A549 (cell line): ENCODE results near the gene TP53RK. TPM values are rescaled to one million over a fixed set of nuclear protein-coding genes. Genes with fewer than 3 reads are reported as not detected.

Experiments used
- ATAC-seq, 2 experiments: fragments of 200-7000 bp in 1 of 2; fragments of >200 bp in 1 of 2; cut with Nextera tagmentation in 1 of 2; cut with Tn5 transposase in 1 of 2; 3 replicates each; pipeline versions ENCODE4 v1.8.0 to v1.9.1; 2018 to 2020; ENCODE audit warnings: mild to moderate bottlenecking in 1 of 2, moderate library complexity in 1 of 2
- CTCF ChIA-PET: fragments of 300-600 bp; sonication (Branson Sonifier 250); formaldehyde crosslinking; extraction: SDS; loops from one replicate; lab custom pipeline; 2021; ENCODE audit warnings: antibody characterized with exemption, inconsistent platforms; lab: Yijun Ruan, JAX
- POLR2A ChIA-PET: fragments of 350-600 bp; formaldehyde crosslinking; extraction: SDS; loops from one replicate; lab custom pipeline; 2021; ENCODE audit warnings: antibody characterized with exemption, inconsistent platforms; lab: Yijun Ruan, JAX
- DNase-seq, 2 experiments: peaks; one replicate each; pipeline versions ENCODE4 v3.0.0 to v3.0.0-alpha.2; 2011 to 2016; ENCODE audit warnings: low read depth in 1 of 2, low spot score in 1 of 2
- FAIRE-seq: peaks from 2 replicates; lab custom pipeline; 2011; peaks lifted over from hg19 to GRCh38; lab: Jason Lieb, UNC
- H3K27ac ChIP-seq, 2 experiments: fragments of >200 bp; sonication (Bioruptor Twin); formaldehyde crosslinking; 3 replicates each; pipeline ENCODE4 v1.5.1; 2016 to 2017
- H3K4me1 ChIP-seq: fragments of >200 bp; sonication (Bioruptor Twin); formaldehyde crosslinking; 3 replicates; pipeline ENCODE4 v1.6.1; 2016
- H3K4me2 ChIP-seq: fragments of >200 bp; sonication (Bioruptor Twin); formaldehyde crosslinking; 3 replicates; pipeline ENCODE4 v1.6.1; 2016
- H3K4me3 ChIP-seq: fragments of >200 bp; sonication (Bioruptor Twin); formaldehyde crosslinking; 3 replicates; pipeline ENCODE4 v1.5.1; 2016
- H3K9me3 ChIP-seq: fragments of >200 bp; sonication (Bioruptor Twin); formaldehyde crosslinking; 3 replicates; pipeline ENCODE4 v1.6.1; 2016
- ATOH8 ChIP-seq: fragments of 250-450 bp; sonication (Bioruptor Pico); IDR thresholded peaks from 2 replicates; pipeline ENCODE4 v1.5.0; 2020; ENCODE audit warnings: low read depth, mild to moderate bottlenecking, moderate library complexity
- CEBPB ChIP-seq, 2 experiments: fragments of >200 bp in 1 of 2; sonication (Bioruptor Twin) in 1 of 2; formaldehyde crosslinking in 1 of 2; IDR thresholded peaks; 2 replicates each; pipeline ENCODE4 v1.6.1; 2012 to 2016
- ESRRA ChIP-seq: fragments of 150-350 bp; IDR thresholded peaks from 2 replicates; pipeline ENCODE4 v1.6.1; 2014; ENCODE audit warnings: mild to moderate bottlenecking, low read length, borderline replicate concordance
- FOSL2 ChIP-seq, 2 experiments: fragments of 450-650 bp in 1 of 2; fragments of >200 bp in 1 of 2; sonication (Bioruptor Twin) in 1 of 2; formaldehyde crosslinking; IDR thresholded peaks; 2 replicates each; pipeline versions ENCODE4 v1.5.0 to v1.6.1; 2016 to 2020; ENCODE audit warnings: mild to moderate bottlenecking in 1 of 2, moderate library complexity in 1 of 2
- FOXS1 ChIP-seq: fragments of 250-450 bp; sonication (Bioruptor Pico); IDR thresholded peaks from 2 replicates; pipeline ENCODE4 v1.5.0; 2020; ENCODE audit warnings: mild to moderate bottlenecking, moderate library complexity
- GATA3 ChIP-seq: IDR thresholded peaks from 2 replicates; pipeline ENCODE4 v1.6.1; 2012; ENCODE audit warnings: borderline replicate concordance
- HES2 ChIP-seq: fragments of >200 bp; sonication (Bioruptor Twin); formaldehyde crosslinking; IDR thresholded peaks from 2 replicates; pipeline ENCODE4 v1.6.1; 2016
- HEYL ChIP-seq: fragments of 250-450 bp; sonication (Bioruptor Pico); IDR thresholded peaks from 2 replicates; pipeline ENCODE4 v1.8.0; 2021; ENCODE audit warnings: mild to moderate bottlenecking, moderate library complexity
- JUN ChIP-seq, 2 experiments: fragments of >200 bp; sonication (Bioruptor Twin); formaldehyde crosslinking; IDR thresholded peaks; 2 replicates in 1 of 2; 3 replicates in 1 of 2; pipeline ENCODE4 v1.6.1; 2016 to 2017
- JUNB ChIP-seq: fragments of >200 bp; sonication (Bioruptor Twin); formaldehyde crosslinking; IDR thresholded peaks from 2 replicates; pipeline ENCODE4 v1.6.1; 2016
- MAZ ChIP-seq: fragments of 150-350 bp; IDR thresholded peaks from 2 replicates; pipeline ENCODE4 v1.6.1; 2014; ENCODE audit warnings: antibody characterized with exemption, low read depth, low read length, borderline replicate concordance
- NPAS2 ChIP-seq: fragments of 250-450 bp; sonication (Bioruptor Pico); IDR thresholded peaks from 2 replicates; pipeline ENCODE4 v1.8.0; 2022; ENCODE audit warnings: mild to moderate bottlenecking, moderate library complexity, borderline replicate concordance
- POLR2AphosphoS2 ChIP-seq: conservative IDR thresholded peaks from 2 replicates; pipeline ENCODE4 v1.6.1; 2012; ENCODE audit warnings: low read length, improper control_type of control experiment, inconsistent platforms
- REST ChIP-seq: fragments of 200-600 bp; sonication (generic); IDR thresholded peaks from 2 replicates; pipeline ENCODE4 v1.6.1; 2016; ENCODE audit warnings: antibody characterized with exemption, mild to moderate bottlenecking, moderate library complexity
- SREBF2 ChIP-seq: fragments of 450-650 bp; IDR thresholded peaks from 2 replicates; pipeline ENCODE4 v1.6.1; 2014; ENCODE audit warnings: mild to moderate bottlenecking, moderate library complexity
- ZFP36 ChIP-seq: fragments of 450-650 bp; IDR thresholded peaks from 2 replicates; pipeline ENCODE4 v1.6.1; 2014; ENCODE audit warnings: borderline replicate concordance; ENCODE audit not compliant: partially characterized antibody
- WGBS: methylation state at CpG from one replicate; pipeline ENCODE4 v1.1.6; 2017; ENCODE audit errors: missing lambda C conversion rate; 5-methylcytosine and 5-hydroxymethylcytosine counted together
- polyA plus RNA-seq, 4 experiments: library from polyadenylated mRNA; depleted of rRNA in 3 of 4; stranded (reverse); fragments of >200 nt; fragmentation: RNase III in 1 of 4; extraction: RNeasy Plus Mini Kit Qiagen cat#74134 plus additional on column Dnase treatment in 1 of 4; gene quantifications; 2 replicates in 3 of 4; 3 replicates in 1 of 4; pipeline ENCODE4 v1.2.3, GENCODE V29; 2011 to 2017

Gene TP53RK
- polyA plus RNA-seq, 2 of the 4 experiments (the other 2 are of a cell fraction), result 9.8 to 11.8 TPM

- POLR2A ChIA-PET, result no interaction called here
- DNase-seq (no peak), ATAC-seq (no peak), FAIRE-seq (no peak)
- Histone ChIP-seq H3K4me3 (no peak overlapping the region), H3K4me1 (no peaks in the 10 kb centered on the region), H3K4me2 (no peak overlapping the region), H3K9me3 (no peaks in the 10 kb centered on the region), H3K27ac (no peak overlapping the region)
- TF ChIP-seq GATA3 (no peak), JUN (IDR thresholded peaks at IDR 0.05) (no peak), HEYL (CRISPR knock-in tag) (no peak)
- CTCF ChIA-PET, result no interaction called here
- WGBS, result 75% methylated on average over 11 of the region's 11 CpGs
These were observed 52.2 kb downstream of the TP53RK start for GRCh38 chr20:46637020-46637419.

GRCh38 chr20:46636514-46636913 is 52.7 kb downstream of the TP53RK start:
- no peaks in the 10 kb centered on the region for H3K9me3 ChIP-seq
- no peak overlapping the region for H3K4me3 ChIP-seq
- FAIRE-seq (no peak), DNase-seq (no peak), ATAC-seq (no peak)
- H3K4me2 ChIP-seq, result no peak overlapping the region
- no peak overlapping the region for H3K27ac ChIP-seq
- TF ChIP-seq MAZ (no peak), SREBF2 (no peak)
- WGBS, result 61% methylated on average over 4 of the region's 4 CpGs
- CTCF ChIA-PET, result no interaction called here
- POLR2A ChIA-PET, result no interaction called here
- no peaks in the 10 kb centered on the region for H3K4me1 ChIP-seq

- H3K4me1 ChIP-seq, result no peaks in the 10 kb centered on the region
- no peak for DNase-seq
- H3K4me3 ChIP-seq, result no peak overlapping the region
- no peak overlapping the region for H3K27ac ChIP-seq
- POLR2A ChIA-PET, result no interaction called here
- 38% methylated on average over 5 of the region's 5 CpGs for whole genome bisulfite sequencing
- no peak for FAIRE-seq
- no peak overlapping the region for H3K4me2 ChIP-seq
- CTCF ChIA-PET, result interaction anchor here (0.7 kb wide), 1 partner anchor 114 kb away, joined by 3 read pairs; no protein-coding TSS in a partner anchor
- no peak for ATAC-seq
- TF ChIP-seq POLR2AphosphoS2 (no peak), ZFP36 (no peak), JUN (IDR thresholded peaks at IDR 0.05) (no peak), MAZ (no peak), HES2 (no peak)
- TF ChIP-seq, all 56 proteins: peak for 0
- no peaks in the 10 kb centered on the region for H3K9me3 ChIP-seq
These were observed 53.6 kb downstream of the TP53RK start for GRCh38 chr20:46635514-46636136.

GRCh38 chr20:46634528-46634927 is 54.7 kb downstream of the TP53RK start:
- 23% methylated on average over 6 of the region's 6 CpGs for WGBS
- TF ChIP-seq FOXS1 (CRISPR knock-in tag) (no peak), REST (no peak), CEBPB (IDR thresholded peaks at IDR 0.05) (no peak), FOSL2 (IDR thresholded peaks at IDR 0.05) (no peak), FOSL2 (CRISPR knock-in tag; IDR thresholded peaks at IDR 0.05) (no peak), ATOH8 (CRISPR knock-in tag) (no peak), NPAS2 (CRISPR knock-in tag) (no peak), JUNB (no peak), ESRRA (no peak)
- Histone ChIP-seq H3K4me3 (no peak overlapping the region), H3K4me1 (no peaks in the 10 kb centered on the region), H3K4me2 (no peak overlapping the region), H3K9me3 (peaks cover 9% of the 10 kb centered on the region; the same call in 2 of the 3 replicates), H3K27ac (no peak overlapping the region)
- ChIA-PET CTCF (no interaction called here), POLR2A (no interaction called here)
- ATAC-seq (no peak), DNase-seq (no peak), FAIRE-seq (no peak)
